NCI-H1694 (cell line): ENCODE measurements around the gene C19orf18.
"Not testable (repeated sequence)": the region's sequence is repeated elsewhere in the genome, so short reads cannot be mapped to it uniquely, and the experiment has no call there.

ENCODE experiments used
- DNase-seq: peaks from one replicate; lab custom pipeline; 2025; lab: John Stamatoyannopoulos, UW

Gene C19orf18

GRCh38 chr19:57974434-57974833 is at the start of gene C19orf18:
TSS of gene C19orf18 (minus strand) at chr19:57974534. CDS start at chr19:57974432, 102 bp downstream.
- DNase-seq = no peak

- no peak for DNase-seq
Measured at GRCh38 chr19:58022283-58022660, 47.9 kb upstream of the C19orf18 start.

GRCh38 chr19:58021541-58022282 is 47.4 kb upstream of the C19orf18 start:
- peak; percentile 13 for DNase-seq

- no peak for DNase-seq
Measured at GRCh38 chr19:58020129-58020528, 45.8 kb upstream of the C19orf18 start.

GRCh38 chr19:58014141-58014540 is 39.8 kb upstream of the C19orf18 start:
- no peak for DNase-seq

- DNase-seq = no peak
Measured at GRCh38 chr19:58010507-58010906, 36.2 kb upstream of the C19orf18 start.

- DNase-seq = peak; percentile 19
Measured at GRCh38 chr19:58009666-58010301, 35.5 kb upstream of the C19orf18 start.

GRCh38 chr19:58009301-58009665 is 34.9 kb upstream of the C19orf18 start:
- no peak for DNase-seq

- DNase-seq = not testable (repeated sequence)
Measured at GRCh38 chr19:58008877-58009276, 34.5 kb upstream of the C19orf18 start.

GRCh38 chr19:58007285-58007684 is 33.0 kb upstream of the C19orf18 start:
- DNase-seq = no peak

- DNase-seq = no peak
Measured at GRCh38 chr19:58003174-58003828, 29.0 kb upstream of the C19orf18 start.

GRCh38 chr19:58002384-58003173 is 28.2 kb upstream of the C19orf18 start, which contains the start of gene ZNF606:
TSS of gene ZNF606 (minus strand) at chr19:58002820. CDS start at chr19:58001319, 1,501 bp downstream.
- DNase-seq = peak; percentile 31

- peak; percentile 27 for DNase-seq
Measured at GRCh38 chr19:58001895-58002369, 27.6 kb upstream of the C19orf18 start.

- DNase-seq = no peak
Measured at GRCh38 chr19:58000677-58001076, 26.3 kb upstream of the C19orf18 start.

GRCh38 chr19:57992841-57993240 is 18.5 kb upstream of the C19orf18 start:
- DNase-seq = no peak

- no peak for DNase-seq
Measured at GRCh38 chr19:57978586-57979289, 4.4 kb upstream of the C19orf18 start.

- DNase-seq = no peak
Measured at GRCh38 chr19:57964761-57965160, 9.6 kb downstream of the C19orf18 start.

GRCh38 chr19:57961785-57962184 is 12.5 kb downstream of the C19orf18 start:
- DNase-seq = no peak

- no peak for DNase-seq
Measured at GRCh38 chr19:57954996-57955395, 19.3 kb downstream of the C19orf18 start.

GRCh38 chr19:57949702-57950101 is 24.6 kb downstream of the C19orf18 start:
- DNase-seq = no peak

- DNase-seq = no peak
Measured at GRCh38 chr19:57949296-57949695, 25.0 kb downstream of the C19orf18 start.
